WTC11 (cell line): ENCODE measurements around the gene ATP5IF1.

Experiments
- ATF6 ChIP-seq: sonication (generic); formaldehyde crosslinking; IDR thresholded peaks from 2 replicates; pipeline ENCODE4 v1.8.1; 2023; ENCODE audit warnings: mild to moderate bottlenecking, missing genetic modification reagents
- CTCF ChIP-seq: fragments of 200-600 bp; IDR thresholded peaks from 2 replicates; pipeline ENCODE4 v1.8.0; 2022; ENCODE audit warnings: antibody characterized with exemption
- FOXK1 ChIP-seq: sonication (generic); formaldehyde crosslinking; IDR thresholded peaks from 2 replicates; pipeline ENCODE4 v1.8.0; 2022; ENCODE audit warnings: mild to moderate bottlenecking, moderate library complexity, missing genetic modification reagents
- KAT7 ChIP-seq: sonication (generic); formaldehyde crosslinking; IDR thresholded peaks from 2 replicates; pipeline ENCODE4 v1.8.1; 2023; ENCODE audit warnings: missing genetic modification reagents, mild to moderate bottlenecking, borderline replicate concordance
- SOX15 ChIP-seq: fragments of 250-450 bp; sonication (Bioruptor Pico); IDR thresholded peaks from 2 replicates; pipeline ENCODE4 v1.9.0; 2021; ENCODE audit warnings: mild to moderate bottlenecking
- ZNF317 ChIP-seq: sonication (generic); formaldehyde crosslinking; IDR thresholded peaks from 2 replicates; pipeline ENCODE4 v1.8.1; 2023; ENCODE audit warnings: low read depth, mild to moderate bottlenecking, moderate library complexity, missing genetic modification reagents, borderline replicate concordance
- TF ChIP-seq, protein P1 (sequence below): sonication (generic); formaldehyde crosslinking; IDR thresholded peaks from 2 replicates; pipeline ENCODE4 v1.8.0; 2022; ENCODE audit warnings: mild to moderate bottlenecking, missing genetic modification reagents

GRCh38 chr1:28190337-28190979 is 45.5 kb upstream of the ATP5IF1 start:
- TF ChIP-seq CTCF (no peak), FOXK1 (no peak), KAT7 (CRISPR knock-in tag) (no peak), ATF6 (CRISPR knock-in tag) (no peak), ZNF317 (CRISPR knock-in tag) (no peak), SOX15 (CRISPR knock-in tag) (no peak)
- TF ChIP-seq, protein P1, sequence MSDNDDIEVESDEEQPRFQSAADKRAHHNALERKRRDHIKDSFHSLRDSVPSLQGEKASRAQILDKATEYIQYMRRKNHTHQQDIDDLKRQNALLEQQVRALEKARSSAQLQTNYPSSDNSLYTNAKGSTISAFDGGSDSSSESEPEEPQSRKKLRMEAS (CRISPR knock-in tag), result no peak
